Inferior parietal cortex (tissue), 1 donor: ENCODE data around the gene ATP1A2.

ENCODE experiments used
- DNase-seq: peaks from one replicate; pipeline ENCODE4 v3.0.0-alpha.2; 2016; ENCODE audit errors: extremely low spot score

The ATP1A2 gene

GRCh38 chr1:160171980-160172379, 56.4 kb downstream of the ATP1A2 start:
- DNase-seq: no peak

DNA sequence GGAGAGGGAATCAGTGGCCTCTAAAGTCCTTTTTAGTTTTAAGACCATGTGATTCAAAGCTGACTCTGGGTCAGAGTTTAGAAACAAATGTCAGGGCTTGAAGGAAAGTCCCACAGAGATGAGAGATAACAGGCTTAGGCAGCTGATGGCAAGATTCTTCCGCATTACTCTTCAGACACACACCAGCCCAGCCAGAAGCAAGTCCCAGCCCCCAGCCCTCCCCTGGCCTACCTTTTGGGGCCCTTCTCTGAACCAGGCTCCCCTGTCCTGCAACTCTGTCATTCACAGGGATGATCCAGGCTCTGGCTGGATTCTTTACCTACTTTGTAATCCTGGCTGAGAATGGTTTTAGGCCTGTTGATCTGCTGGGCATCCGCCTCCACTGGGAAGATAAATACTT, 61.7 kb downstream of the ATP1A2 start:
- DNase-seq: no peak

DNA sequence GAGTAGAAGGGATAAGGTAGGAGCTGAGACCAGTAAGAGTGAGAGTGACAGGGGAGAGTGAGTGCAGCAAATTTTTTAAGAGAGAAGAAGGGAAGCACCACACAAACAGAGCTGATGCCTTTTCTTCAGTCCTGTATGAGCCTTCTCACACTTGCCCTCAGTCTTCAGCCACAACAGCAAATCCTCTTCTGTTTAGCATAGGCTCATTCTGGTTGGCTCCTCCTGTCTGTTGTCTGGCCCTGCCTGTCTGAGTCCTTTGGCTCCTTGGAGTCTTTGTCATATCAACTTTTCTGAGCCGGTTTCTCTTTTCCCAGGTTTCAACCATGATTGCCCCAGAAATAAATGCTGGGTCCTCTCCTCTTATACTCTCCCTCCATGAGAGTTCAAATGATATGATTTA, 62.1 kb downstream of the ATP1A2 start:
- no peak for DNase-seq

- no peak for DNase-seq
Measured at GRCh38 chr1:160178731-160179130, 63.2 kb downstream of the ATP1A2 start.

DNA sequence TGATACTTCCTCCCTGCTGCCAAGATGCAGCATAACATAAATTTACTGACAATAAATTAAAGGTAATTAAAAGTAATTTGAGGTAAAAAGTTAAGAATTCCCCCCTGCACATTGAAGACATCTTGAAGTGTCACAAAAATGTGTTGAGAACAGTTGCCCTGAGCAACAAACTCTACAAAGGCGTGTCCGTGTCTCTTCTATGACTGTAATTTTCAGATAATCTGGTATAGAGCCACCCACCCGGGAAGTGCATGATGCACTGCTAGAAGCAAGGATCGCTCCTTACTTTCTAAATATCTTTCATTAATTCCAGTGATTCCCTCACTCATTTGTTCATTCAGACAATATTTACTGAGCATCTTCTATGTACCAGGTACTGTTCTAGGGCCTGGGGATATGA, 63.8 kb downstream of the ATP1A2 start:
- DNase-seq: no peak

DNA sequence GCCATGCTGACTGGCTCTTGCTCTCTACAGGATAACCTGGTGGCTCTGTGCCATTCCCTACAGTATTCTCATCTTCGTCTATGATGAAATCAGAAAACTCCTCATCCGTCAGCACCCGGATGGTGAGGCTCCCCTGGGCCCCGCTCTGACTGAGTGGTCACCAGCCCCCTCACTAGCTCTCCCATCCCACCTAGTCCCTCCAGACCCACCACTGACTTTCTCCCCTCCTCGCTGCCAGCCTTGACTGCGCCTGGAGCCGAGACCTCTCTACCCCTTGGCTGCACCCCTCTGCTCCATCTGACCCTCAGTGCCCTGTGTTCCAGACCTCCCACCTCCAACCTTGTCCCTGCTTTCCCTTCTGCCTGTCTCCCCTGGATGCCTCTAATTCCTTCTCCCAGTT, 70.7 kb downstream of the ATP1A2 start:
- no peak for DNase-seq

DNA sequence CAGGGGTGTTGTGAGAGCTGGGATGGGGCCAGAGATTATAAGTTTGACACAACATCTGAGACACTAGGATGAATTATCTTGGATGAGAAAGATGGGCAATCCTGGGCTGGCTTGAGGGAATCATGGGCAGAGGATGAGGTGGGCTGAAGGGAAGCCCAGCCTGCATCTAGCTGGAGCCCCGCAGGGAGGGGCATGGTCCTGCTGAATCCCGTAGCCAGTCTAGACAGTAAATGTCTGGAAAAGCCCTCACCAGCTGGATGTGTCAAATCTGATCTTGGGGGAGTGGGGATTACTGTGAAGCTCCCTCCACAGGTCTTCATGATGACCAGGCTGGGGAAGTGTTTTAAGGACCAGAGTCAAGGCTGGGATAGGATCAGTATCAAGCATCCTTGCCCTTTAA, 71.2 kb downstream of the ATP1A2 start:
- no peak for DNase-seq

DNA sequence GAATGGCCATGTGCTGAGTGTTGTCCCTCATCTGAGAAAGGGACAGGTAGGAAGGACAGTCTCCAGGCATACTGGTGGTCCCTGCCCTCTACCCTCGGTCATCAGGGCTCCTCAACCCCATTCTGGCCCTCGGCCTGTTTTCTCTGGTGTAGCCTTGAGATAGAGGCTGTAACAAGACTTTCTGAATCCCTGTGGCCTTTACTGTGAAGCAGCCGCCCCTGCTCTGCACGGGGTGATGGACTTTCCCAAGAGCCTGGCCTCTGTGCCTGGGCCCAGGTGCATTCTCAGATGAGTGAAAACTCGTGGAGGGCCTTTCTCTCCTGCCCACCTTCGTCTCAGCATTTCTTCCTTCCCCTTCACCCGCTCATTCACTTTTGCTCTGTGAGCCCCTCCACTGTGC, 71.8 kb downstream of the ATP1A2 start:
- DNase-seq: no peak

DNA sequence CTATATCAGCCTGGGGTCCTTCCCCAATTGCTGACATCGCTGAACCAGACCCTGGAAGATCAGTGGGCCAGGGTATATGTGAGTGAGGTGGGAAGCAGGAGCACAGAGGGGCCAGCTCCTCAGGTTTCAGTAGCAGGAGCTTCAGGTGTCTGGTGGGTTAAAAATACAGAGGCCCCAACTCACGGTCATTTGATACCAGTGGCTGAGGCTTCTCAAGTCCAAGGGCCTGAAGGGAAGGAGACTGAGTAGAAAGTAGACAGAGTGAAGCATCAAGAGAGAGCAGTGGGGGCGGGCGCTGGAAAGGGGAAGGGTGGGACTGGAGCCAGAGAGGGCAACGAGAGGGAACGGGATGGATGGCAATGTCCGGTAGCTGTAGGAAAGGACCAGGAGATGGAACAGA, 72.8 kb downstream of the ATP1A2 start:
- no peak for DNase-seq

GRCh38 chr1:160189649-160190625, 74.4 kb downstream of the ATP1A2 start, which contains the start of gene CASQ1:
Gene CASQ1 (plus strand): TSS chr1:160190575. CDS start chr1:160190752, 177 bp downstream.
- no peak for DNase-seq

- DNase-seq: no peak
Measured at GRCh38 chr1:160191756-160192155, 76.2 kb downstream of the ATP1A2 start.

GRCh38 chr1:160192234-160192633, 76.7 kb downstream of the ATP1A2 start:
- DNase-seq: no peak
